NT2/D1 (cell line): ENCODE data around the gene DLG2.

Source experiments
- SUZ12 ChIP-seq: IDR thresholded peaks from 2 replicates; pipeline ENCODE4 v1.6.1; 2011; ENCODE audit not compliant: insufficient read length, insufficient read depth; ENCODE audit errors: extremely low read depth
- ZNF274 ChIP-seq: IDR thresholded peaks from 2 replicates; pipeline ENCODE4 v1.6.1; 2011; ENCODE audit warnings: mild to moderate bottlenecking, low read depth, low read length

DNA sequence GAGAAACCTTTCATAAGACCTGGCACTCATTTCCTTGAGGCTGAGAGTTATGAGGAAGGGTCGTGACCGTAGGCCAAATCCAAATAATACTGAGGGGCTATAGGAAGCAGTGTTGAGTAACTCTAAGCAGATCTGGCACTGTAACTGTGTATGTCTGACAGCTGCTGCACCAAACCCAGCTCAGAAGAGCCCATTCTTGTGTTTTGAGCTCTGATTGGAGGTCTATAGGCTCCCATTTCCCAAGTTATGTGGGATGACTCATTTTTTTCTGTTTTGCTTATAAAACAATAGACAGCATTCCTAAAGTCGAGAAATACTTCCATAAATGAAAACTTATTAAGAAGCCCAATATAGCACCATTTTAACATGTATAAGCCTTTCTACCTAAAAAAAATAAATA is 645.8 kb downstream of the DLG2 start:
- no peak for TF ChIP-seq ZNF274
- TF ChIP-seq SUZ12: no peak
